HG02678 (cell line): ENCODE measurements around the gene GJB4.
A peak's percentile ranks its signal among the peaks of the same experiment; 100 is the strongest.
"Not testable (repeated sequence)": the region's sequence is repeated elsewhere in the genome, so short reads cannot be mapped to it uniquely, and the experiment has no call there.

Source experiments
- ATAC-seq: cut with Tn5 transposase; IDR thresholded peaks from one replicate; pipeline ENCODE4 v1.9.1; 2021; ENCODE audit warnings: mild to moderate bottlenecking, moderate library complexity; ENCODE audit not compliant: unreplicated experiment

Gene GJB4

DNA sequence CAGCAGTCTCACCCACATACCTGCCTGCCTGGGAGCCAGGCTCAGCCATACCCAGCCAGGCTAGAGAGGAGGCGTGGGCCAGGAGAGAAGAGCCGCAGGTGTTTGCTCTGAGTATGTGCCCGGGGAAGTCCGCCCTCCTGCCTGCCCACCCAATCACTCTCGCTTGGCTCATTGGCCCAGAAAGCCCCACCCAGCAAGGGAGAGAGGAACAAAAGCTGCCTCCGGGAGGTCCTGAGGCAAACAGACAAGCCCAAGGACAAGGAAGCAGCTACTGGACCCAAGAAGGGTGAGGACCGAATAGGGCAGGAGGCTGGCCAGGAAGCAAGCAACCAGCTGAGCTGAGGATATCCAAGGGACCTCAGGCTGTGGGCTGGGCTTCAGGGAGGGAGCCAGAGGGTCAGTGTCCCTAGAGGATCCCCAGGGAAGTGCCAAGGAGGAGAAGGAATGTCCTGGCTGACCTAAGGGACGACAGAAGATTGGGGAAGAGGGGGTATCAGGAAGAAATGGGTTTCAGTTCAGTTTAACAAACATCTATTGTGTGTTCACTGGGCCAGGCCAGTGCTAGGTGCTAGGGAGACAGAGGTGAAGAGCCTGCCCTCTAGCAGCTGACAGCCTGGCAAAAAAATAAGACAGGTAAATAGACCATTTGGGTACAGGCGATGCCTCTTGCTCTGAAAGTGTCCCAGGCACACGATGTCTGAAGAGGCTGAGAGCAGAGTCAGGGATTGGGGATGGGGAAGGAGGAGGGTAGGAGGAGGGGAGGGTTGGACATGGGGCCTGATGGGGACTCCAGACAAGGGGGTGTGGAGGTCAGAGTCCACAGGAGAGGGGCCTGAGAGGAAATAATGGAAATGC, at the start of gene GJB4:
Gene GJB4 (plus strand): TSS at position 238 of the 855 bp plus-strand sequence. CDS start 1,515 bp downstream, outside the sequence.
- ATAC-seq: no peak

- no peak for ATAC-seq
These were observed 48.7 kb upstream of the GJB4 start for GRCh38 chr1:34710812-34711211.

DNA sequence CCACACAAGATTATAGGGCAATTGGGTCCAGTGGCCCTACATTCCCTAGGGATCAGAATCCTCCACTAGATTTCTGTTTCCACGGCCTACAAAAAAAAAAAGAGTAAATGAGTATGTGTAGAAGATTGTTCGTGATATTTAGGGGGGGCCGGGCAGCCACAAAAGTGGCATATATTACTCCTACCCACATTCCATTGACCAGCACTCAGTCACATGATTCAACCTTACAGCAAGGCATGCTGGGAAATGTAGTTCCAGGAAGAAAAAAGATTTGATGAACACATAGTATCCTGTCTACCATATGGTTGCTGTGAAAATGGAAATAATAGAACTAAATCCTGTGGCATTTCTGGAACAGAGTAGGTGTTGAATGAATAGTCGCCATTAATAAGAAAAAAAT, 48.1 kb upstream of the GJB4 start:
- ATAC-seq: no peak

DNA sequence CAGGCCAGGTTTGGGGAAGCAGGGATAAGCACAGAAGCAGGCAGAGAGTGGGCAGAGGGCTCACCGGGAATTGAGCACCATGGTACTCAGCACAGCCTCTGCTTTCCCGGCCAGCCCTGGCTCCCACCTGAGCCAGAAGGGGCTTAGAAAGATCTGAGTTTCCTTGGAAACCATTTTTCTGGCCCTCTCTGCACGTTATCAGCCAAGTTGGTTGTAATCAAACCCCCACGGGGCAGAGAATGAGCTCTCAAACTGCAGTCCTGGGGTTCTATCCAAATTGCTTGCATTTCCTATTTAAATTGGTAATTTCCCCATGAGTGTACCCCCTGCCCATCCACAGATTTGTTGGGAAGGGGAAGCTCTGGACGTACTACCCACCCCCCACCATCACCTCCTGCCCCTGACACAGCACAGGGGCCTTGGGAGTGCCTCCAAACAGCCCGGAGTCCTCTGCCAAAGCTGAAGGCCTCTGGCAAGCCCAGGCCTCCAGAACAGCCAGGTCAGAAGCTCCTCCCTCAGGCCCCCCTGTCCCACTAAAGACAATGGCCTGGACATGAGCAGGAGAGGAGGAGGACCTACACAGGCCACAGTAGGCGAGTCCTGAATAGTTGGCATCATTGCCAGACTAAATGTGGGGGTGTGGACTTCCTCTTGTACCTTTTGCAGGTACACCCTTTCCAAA, 47.4 kb upstream of the GJB4 start:
- no peak for ATAC-seq

DNA sequence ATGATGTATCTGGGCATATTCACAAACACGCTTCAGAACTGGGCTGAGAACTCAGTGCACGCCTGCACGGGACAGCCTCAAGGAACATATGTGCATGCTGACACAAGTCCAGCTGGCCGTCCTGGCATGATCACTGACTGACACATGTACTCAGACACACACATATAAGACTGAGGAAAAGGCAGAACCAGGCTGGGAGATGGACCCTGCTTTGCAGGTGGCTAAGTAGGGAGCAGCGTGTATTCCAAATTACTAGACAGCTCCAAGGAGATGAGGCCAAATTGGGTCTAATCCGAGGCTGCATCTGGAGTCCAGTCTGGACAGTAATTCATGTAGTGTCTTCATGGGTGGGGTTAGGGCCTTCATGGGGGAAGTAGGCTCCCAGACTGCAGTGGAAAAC, 46.1 kb upstream of the GJB4 start:
- no peak for ATAC-seq

DNA sequence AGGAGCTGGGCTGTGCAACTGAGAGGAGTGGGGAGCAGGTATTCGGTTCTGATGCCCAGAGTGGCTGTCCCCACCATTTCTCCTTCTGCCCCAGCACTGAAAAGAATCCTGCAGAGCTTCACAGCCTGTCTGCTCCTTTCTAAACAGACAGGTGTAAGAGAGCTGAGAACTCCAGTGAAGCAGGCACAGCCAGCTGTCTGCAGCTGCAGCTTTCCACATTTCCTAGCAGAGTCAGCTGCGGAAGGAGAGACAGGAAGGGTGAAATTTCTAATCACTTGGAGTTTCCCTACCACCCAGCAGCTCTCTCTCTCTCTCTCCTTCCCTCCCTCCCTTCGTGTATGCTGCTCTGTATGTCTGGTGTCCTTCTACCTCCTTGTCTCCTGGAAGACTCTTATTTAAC, 45.2 kb upstream of the GJB4 start:
- ATAC-seq: no peak

DNA sequence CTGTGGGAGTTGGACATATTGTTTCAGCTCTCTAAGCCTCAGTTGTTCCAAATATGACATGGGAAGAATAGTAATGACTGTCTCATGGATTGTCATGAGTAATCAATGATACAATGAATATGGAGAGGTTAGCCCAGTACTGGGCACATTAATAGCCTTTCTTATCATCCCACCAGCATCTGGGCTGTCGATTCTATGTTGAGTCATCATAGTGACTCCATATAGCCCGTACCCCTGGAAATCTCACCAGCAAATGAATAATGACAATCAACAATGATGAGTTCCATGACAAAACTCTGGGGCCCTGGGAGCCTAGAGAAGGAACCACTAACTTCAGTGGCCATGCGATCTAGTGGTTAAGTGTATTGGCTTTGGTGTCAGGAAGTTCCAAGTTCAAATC, 44.4 kb upstream of the GJB4 start:
- no peak for ATAC-seq

- no peak for ATAC-seq
These were observed 38.3 kb upstream of the GJB4 start for GRCh38 chr1:34721241-34721640.

GRCh38 chr1:34721646-34722355, 37.7 kb upstream of the GJB4 start:
- ATAC-seq: no peak

DNA sequence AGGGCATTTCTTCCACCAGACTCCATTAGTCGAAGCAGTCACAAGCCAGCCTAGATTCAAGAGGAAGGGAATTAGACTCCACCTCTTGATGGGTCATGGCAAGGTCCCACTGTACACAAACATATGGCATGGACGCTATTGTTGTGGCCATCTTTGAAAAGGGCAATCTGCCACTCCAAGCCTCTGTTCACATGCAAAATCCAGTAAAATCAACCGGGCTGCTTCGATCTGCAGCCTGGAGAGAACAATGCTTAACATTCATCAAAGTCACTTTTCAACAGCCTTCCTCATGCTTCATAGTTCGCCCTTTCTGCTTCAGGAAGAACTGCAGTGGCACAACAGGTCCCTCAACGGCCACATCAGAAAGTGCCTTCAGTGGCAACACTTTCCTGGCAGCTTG, 32.7 kb upstream of the GJB4 start:
- no peak for ATAC-seq

DNA sequence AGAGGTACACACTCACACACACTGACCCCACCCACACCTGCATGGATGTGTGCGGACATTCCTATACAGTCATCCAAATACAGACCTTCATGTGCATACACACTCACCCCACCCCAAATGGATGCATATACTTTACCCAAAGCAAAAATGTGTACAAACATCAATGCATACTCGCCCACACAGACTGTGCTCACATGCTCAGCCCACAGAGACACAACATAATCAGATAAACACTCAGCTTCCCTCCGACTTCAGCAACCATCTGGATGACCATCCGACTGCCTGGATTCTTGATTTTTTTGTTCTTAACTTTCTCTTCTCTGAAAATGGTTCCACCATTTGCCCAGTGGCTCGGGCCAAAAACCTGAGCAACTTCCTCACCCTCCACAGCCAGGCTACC, 29.1 kb upstream of the GJB4 start:
- no peak for ATAC-seq

GRCh38 chr1:34732831-34733230, 26.7 kb upstream of the GJB4 start:
- not testable (repeated sequence) for ATAC-seq

GRCh38 chr1:34736692-34737091, 22.8 kb upstream of the GJB4 start:
- ATAC-seq: no peak

DNA sequence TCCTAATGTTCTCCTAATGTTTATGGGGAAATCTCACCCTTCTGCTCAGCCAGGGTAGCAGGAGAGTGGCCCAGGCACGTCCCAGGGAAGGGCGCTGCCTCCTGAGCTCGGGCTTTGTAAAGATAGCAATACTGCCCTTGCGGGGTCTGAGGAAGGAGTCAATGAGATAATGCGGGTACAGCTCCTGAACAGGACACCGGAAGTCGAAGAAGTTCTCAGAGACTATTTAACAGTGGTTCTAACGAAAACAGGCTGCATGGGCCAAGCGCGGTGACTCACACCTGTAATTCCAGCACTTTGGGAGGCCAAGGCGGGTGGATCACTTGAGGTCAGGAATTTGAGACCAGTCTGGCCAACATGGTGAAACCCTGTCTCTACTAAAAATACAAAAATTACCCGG, 22.3 kb upstream of the GJB4 start:
- not testable (repeated sequence) for ATAC-seq

- no peak for ATAC-seq
These were observed 19.9 kb upstream of the GJB4 start for GRCh38 chr1:34739613-34740012.

- ATAC-seq: no peak
These were observed 19.2 kb upstream of the GJB4 start for GRCh38 chr1:34740161-34740868.

GRCh38 chr1:34742667-34743270, 16.8 kb upstream of the GJB4 start:
- peak; percentile 66 for ATAC-seq

GRCh38 chr1:34743775-34744174, 15.8 kb upstream of the GJB4 start:
- no peak for ATAC-seq

GRCh38 chr1:34744851-34745250, 14.7 kb upstream of the GJB4 start:
- no peak for ATAC-seq

DNA sequence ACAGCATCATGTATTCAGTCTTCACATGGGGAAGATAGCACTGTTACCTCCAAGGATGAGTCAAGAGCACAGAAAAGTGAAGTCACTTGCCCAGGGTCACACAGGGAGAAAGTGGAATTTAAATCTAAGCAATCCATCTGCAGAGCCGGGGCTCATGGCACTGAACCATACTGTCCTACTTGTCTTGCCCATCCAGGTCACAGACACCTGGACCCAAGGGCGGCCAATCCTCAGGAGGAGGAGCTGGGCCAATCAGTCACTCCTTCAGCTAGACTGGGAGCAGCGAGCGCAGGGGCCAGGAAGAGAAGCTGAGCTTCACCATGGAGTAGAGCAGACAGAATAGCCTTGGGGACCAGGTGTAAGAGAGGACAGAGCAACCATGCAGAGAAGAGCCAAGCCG, 13.9 kb upstream of the GJB4 start:
- no peak for ATAC-seq

GRCh38 chr1:34746101-34746500, 13.4 kb upstream of the GJB4 start:
- ATAC-seq: no peak
